ENCODE measurements around the gene CPLX1.

The CPLX1 gene

DNA sequence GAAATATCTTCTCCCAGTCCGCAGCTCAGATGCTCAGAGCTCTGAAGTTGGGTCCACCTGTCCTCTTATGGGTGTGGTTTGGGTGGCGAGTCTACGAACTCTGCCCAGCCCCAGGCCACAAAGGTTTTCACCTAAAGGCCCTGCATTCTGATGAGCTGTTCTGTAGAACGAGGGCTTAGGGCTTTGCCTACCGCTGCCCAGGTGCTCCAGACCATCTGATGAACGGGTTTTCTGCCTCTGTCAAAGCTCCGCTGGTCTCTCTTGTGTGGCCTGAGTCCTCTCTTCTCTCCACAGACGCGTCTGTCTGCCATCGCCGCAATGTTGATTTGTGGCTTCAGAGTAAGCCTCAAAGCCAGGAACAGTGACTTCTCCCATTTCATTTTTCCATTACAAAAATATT is 28.4 kb upstream of the CPLX1 start:
- DNase-seq = no peak

DNA sequence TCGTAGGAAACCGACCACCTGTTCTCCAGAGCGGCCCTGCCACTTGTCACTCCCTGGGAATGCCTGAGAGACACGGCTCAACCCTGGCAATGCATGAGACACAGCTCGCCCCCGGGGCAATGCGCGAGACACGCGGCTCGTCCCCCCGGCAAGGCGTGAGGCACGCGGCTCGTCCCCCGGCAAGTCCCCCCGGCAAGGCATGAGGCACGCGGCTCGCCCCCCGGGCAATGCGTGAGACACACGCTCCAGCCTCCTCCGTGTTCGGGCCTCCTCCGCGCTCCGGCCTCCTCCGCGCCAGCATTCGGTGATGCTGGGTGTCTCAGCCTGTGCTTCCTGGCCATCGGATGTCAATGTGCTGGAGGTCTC is 27.5 kb upstream of the CPLX1 start:
- no peak for DNase-seq

DNA sequence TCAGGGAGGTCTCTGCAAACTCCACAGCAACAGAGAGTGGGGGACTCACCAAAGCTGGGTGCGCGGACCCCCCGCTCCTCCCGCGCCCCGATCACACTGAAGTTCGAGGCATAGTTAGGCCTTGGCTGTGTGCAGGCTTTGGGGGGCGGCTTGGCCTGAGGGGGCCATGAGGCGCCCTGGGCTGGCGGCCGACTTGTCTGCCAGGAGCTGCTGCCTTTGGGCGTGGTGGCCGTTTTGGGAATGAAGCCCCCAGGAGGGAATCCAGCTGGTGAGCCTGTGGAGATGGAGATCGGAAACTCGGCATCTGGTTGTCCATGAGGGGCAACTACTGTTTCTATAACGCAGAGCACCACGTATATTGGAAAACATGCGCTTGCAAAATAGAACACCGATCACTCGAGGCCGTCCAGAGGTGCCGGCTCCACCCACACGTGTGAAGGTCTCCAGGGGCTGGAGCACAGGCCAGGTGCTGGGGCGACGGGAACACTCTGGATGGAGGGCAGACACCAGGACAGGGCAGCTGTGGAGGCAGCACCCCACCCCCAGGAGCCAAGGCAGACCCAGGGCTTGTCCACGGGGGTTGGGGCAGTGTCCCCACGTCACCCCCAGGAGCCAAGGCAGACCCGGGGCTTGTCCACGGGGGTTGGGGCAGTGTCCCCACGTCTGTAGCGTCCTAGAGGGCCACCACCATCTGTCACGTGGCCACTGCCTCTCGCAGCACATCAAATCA is 25.9 kb upstream of the CPLX1 start:
- no peak for DNase-seq

DNA sequence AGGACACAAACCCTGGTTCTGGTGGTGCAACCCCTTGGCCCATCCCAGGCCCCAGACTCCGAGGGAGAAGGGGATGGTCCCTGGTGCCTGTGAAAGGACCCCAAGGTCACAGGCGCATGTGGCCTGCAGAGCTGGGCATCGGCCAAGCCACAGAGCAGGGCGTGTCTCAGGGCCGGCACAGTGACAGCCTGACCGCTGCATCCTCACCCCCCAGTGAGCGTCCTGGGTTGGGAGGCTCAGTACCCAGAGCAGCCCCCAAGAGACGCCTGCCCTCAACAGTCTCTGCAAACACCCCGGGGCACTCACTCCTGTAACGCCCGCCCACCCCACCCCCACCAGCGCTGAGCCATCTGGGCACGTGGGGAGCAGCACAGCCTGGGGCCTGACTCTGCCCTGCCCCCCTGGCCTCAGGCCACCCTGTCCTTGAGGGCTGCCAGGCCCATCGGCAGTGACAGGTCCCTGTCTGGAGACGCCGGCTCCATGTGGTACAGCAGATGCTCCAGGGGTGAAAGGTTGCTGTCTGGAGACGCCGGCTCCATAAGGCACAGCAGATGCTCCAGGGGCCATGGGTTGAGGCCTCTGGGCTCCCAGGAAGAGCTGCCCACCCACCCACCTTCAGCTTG is 24.5 kb upstream of the CPLX1 start:
- DNase-seq = no peak

DNA sequence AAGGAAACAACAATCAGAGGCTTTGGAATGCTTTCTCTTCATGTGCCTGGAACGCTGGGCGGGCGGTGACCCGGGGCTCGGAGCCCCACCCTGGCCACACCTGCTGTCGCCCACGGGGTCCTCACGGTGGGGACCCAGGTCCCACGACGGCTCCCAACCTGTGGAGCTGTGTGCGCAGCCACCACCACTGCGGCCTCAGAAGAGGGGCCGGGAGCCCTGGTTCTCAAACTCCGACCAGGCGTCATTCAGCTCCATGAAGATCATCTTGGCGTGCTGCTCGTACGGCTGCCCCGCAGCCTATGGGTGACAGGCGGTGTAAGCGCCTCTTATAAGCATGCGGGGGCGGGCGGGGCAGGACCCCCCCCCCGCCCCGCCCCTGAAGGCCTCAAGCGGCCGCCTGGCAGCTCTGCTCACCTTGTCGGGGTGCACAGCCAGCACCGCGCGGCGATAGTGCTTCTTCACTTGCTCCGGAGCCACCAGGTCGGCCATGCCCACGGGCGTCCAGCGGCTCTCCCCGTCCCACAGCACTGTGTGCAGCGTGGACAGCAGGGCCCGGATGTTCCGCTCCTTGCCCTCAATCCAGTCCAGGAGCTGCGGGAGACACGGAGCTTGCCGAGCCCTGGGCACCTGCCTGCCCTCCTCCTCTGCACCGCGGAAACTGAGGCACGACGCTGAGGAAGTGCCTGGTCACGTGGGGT is 23.7 kb upstream of the CPLX1 start:
- no peak for DNase-seq

DNA sequence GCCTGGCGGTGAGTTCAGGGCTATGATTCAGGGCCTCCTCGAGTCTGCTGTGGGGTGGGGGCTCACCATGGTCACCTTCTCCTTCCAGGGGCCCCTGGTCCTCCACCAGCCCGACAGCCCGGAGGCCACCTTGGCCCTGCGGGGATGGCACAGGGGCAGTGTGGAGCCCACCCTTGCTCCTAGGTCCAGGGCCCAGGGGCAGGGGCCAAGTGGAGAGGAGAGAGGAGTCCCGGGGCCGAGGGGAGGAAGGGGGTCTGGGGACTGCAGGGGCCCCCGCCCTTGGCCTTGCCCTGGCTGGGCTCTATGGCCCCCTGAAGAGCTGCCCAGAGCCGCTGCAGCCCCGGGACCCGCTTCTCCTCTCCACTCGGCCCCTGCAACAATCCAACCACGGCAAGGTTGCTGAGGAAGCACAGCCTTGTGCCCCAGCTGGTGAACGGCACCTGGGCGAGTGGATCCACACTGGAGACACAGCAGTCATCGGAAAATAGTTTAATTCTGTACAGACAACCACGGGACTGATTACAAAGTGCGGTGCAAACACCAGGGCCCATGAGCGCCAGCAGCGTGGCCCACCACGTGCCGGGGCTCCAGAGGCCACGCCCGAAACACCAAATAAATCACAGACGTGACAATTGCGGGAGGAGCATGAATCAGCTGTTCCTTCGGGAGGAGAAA is 23.0 kb upstream of the CPLX1 start:
- DNase-seq = no peak

DNA sequence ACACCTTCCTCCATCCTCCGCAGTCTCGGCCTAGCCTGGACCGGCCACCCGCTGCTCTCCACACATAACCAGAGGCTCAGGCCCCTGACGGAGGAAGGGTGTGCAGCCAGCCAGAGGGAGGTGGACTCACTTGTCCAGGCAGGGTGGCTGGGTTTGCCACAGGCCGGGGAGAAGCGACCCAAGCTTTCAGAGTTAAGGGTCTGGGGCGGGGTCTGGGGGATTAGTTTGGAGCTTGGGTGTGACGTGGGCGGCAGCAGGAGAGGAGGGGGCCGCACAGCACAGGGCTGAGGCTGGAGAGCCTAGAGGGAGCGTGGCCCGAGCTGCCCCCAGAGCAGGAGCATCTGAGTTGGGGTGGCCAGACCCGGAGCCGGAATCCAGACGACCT is 22.4 kb upstream of the CPLX1 start:
- no peak for DNase-seq

DNA sequence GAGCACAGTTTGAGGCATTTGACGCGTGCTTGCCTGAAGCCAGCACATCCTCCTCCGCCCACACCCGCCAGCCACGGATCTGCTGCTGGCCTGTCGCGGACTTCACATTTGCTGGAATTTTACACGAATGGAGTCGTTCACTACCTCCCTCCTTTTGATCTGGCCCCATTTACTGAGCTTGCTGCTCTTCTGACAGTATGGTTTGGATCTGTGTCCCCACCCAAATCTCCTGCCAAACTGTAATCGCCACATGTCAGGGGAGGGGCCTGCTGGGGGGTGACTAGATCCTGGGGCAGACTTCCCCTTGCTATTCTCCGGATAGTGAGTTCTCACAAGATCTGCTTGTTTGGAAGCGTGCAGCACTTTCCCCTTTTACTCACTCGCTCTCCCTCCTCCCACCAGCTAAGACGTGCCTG is 19.9 kb upstream of the CPLX1 start:
- no peak for DNase-seq

DNA sequence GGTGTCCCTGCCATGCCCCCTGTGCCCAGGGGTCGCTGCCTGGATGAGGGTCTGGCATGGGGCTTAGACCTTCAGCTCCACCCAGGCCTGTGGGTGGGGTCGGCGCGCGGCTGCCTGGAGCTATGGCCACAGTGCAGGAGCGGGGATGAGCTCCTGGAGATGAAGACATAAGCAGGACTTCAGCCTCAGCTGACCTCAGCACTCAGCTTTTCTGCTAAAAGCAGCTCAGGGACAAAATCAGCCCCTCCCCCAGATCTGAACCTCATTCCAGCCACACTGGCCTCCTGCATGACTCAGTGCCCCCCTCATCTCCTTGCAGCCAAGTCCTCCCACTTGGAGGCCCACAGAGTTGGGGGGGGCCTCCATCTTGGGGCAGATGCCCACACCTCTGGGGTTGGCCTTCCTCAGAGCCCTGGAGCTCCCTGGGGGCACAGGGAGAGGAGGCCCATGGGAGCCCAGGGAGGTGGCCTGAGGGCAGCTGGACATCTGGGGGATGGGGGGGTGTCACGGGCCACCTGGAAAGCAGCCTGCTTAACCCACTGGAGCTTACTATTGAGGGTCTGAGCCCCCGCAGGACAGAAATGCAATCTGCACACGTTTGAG is 19.4 kb upstream of the CPLX1 start:
- no peak for DNase-seq

DNA sequence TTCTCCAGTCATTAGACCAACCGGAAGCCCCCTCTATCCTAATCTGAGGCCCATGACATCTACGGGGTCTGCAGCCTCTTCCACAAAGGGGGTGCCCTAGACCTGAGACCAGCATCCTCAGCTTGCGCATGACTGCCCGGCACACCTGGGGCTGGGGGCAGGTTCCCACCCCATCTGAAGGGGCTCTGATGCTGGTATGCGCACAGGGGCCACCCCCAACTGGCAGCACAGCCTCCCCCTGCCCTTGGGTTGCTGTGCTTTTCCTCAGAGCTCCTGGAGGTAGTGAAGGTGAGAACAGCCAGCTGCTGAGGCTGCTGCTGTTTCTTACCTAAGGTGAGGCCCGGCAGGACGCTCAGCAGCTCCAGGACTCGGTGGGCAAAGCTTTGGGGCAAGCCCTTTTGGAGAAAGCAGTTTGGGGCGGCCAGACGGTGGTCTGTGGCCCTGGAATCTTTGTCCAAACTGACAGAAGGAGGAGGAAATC is 18.9 kb upstream of the CPLX1 start:
- DNase-seq = no peak

DNA sequence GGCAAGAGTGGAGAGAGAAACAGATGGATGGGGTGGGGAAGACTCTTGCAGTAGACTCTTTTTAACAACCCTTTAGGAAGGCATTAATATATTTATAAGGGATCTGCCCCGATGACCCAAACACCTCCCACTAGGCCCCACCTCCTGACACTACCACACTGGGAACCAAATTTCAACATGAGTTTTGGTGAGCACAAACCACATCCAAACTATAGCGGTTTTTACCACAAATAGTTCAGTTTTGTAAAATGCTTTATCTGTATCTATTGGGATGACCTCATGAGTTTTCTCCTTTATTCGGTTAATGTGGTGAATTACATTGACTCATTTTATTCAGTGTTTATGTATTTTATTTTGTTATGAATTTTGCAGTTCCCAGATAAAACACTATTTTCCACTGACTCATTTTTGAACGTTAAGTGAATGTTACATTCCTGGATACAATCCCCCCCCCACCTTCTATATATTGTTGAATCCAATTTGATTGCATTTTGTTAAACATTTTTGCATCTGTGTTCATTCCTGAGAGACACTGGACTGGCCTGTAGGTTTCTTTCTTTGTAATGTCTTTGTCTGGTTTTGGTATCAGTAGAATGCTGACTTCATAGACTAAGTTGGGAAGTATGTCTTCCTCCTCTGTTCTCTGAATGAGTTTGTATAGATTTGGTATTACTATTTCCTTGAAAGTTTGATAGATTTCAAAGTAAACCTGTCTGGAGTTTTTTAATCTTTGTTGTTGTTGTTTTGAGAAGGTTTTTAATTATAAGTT is 13.9 kb upstream of the CPLX1 start:
- DNase-seq = no peak

DNA sequence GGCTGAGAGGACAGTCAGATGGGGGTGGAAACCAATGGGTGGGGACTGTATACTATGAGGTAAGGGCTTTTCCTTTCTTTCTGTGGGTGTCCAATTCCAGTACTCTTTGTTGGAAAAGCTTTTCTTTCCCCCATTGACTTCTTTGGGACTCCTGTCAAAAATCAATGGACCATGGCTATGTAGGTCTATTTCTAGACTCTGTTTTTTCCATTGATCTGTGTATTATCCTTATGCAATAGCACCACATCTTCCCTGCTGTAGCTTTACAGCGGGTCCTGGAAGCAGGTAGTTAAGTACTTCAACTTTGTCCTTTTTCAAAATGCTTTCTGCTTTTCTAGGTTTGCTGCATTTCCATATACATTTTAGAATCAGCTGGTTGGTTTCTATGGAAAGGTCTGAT is 11.8 kb upstream of the CPLX1 start:
- no peak for DNase-seq

DNA sequence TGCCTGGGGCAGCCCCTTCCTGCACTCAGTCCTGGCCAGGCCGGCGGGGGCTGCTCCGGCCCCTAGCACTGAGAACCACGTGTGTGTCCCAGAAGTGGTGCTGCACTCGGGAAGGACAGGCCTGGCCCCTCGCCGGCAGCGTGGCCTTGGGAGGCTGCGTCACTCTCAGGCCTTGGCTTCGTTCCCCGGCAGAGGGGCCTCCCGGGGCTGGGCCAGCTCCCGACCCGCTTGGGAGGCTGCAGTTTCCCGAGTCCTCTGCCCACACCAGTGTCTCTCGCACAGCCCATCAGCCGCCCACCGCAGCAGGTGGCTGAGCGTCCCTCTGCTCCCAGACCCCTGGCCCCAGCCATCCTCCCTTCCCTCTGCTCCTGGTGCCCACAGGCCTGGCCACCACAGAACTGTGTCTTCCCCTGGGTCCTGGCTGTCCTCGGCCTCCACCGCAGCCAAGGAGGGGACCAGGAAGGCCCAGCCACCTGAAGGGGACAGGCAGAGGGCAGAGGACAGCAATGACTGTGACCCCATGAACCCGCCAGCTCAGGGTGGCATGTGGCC is 10.9 kb upstream of the CPLX1 start:
- DNase-seq = no peak

DNA sequence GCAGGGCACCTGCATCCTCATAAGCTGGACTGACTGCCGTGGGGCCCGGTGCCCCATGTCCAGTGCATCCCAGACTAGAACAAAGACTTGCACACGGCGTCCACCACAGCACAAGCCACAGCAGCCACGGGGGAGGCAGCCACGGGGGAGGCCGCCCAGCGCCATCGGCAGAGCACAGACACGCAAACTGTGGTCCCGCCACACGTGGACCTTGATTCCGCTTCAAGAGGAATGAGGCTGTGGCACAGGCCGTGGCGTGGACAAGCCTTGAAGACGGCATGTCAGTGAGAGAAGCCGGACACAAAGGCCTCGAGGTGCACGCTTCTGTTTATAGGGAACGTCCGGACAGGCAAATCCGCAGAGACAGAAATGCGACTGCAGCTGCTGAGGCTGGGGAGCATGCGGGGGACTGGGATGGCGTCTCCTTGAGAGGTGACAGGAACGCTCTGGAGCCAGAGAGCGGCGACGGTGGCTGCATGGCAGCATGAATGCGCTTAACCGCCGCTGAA is 10.1 kb upstream of the CPLX1 start:
- DNase-seq = no peak

DNA sequence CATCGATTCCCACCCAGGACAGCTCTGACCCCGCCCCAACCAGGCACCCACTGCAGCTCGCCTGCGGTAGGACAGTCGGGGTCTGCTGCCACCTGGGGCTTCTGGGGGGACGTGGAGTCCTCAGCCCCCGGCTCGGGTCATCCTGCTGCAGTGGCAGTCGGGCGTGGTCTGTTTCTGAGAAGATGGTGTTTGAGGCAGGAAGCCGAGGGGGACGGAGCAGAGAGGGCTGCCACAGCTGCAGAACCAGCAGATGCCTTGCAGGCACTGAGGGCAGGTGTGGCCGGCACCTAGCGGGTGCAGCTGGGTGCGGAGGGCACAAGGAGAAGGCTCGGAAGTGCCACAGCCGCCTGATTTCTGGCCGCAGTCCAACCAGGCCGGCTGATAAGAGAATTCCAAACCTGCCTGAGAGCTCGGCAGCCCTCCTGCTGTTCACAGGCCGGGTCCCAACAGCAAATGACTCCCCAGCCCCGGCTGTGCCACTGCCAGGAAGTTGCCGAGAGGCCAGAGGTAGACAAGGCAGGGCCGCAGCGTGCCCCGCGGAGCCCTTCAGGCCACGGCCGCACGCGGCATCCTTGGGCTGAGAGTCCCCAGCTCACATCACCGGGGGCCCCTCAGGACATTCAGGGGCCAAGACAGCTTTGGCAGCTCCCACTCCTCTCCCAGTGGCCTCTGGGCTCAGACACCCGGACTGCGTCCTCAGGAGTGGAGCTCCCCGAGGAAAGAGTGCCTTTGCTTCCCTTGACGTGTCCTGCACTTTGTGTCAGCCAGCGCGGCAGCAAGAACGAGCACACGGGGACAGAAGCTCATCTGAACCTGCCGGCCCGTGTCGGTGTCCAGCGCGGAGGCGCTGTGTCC is 9.4 kb upstream of the CPLX1 start:
- DNase-seq = no peak

DNA sequence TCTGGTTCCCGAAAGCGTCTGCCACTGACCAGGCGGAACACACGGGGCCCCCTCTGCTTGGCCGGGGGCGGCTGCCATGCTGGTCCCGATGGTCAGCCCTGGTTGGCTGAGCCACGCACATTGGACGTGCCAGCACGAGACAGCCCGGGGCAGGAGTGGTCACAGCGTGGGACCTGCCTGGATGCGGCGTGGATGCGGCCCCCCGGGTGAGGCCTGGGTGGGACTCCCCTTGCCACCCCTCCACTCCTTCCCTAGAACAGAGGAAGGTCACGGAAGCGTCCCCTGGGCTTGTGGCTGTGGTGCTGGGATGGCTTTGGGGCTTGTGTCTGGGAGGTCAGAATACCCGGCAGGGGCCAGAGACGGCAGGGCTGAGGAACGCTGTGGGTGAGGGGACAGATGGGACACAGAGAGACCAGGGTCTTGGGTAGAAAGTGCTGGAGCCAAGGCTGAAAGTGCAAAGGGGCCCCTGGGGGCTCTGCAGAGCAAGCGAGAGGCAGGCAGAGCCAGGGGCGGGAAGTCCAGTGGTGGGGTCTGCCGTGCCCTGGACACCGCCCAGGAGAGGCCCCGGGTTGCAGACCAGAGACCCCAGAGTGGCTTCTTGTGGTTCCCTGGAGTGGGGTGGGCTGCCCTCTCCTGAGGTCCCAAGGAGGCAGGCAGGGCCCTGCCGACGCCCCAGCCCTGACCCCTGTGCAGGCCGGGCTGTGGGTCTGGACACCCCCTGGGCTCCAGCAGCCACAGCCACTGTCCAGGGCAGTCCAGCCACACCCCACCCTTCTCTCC is 8.6 kb upstream of the CPLX1 start:
- DNase-seq = no peak

DNA sequence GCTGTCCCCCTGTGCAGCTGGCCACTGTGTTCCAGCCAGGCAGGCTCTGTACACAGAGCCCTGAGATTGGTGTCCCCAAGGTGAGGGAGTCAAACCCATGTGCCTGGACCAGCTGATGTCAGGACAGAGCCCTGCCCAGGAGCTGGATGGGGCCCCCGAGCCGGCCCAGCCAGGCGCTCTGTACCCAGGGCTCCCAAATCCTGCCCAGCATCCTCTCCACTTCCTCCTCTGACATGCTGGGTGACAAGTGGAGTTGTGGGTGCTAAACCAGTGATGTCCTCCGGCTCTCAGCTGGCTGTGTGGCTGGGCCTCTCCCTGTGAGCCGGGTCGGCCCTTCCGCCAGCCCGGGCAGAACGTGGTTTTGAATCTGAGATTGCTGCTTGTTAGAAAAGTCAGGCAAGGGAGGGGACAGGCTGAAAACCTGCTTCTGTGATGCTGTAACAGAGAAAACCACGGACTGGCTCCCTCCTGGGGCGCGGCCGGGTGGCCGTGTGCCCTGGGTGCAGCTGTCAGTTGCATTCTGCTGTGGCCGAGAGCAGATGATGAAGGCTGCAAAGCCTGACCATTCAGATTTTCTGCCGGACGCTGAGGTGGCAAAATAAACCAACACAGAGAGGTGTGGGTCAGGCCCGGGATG is 7.9 kb upstream of the CPLX1 start:
- no peak for DNase-seq

DNA sequence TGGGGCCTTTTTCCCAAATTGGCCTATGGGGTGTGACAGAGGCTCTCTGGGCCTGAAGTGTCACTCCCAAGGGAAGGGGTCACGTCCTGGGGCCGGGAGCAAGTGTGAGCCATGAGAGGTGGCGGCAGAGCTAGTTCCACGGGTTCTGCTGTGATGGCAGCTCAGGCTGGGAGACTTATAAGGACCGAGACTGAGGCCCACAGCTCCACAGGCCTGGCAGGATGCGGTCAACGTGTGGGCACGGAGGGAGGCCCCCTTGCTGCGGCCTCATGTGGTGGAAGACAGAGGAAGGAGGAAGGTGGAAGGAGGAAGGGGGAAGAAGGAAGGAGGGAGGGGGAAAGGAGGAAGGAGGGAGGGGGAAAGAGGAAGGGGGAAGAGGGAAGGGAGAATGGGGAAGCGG is 7.2 kb upstream of the CPLX1 start:
- no peak for DNase-seq

DNA sequence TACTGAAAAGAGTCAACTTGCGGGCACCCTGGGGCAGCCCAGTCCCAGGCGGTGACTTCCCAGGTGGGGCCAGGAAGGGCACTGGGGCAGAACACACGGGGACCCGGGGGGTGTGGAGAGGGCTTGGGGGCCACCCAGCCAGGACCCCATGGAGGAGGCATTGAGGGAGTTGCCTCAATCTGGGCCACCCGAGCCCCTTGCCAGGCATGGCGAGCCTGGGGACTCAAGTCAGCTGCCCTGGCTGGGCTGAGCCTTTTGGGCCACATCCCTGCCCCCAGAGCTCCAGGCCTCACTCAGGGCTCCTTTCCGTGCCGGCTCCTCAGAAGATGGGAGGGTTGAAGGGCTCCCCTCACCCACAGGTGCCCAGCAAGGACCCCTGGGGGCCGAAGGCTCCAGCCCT is 6.6 kb upstream of the CPLX1 start:
- no peak for DNase-seq

DNA sequence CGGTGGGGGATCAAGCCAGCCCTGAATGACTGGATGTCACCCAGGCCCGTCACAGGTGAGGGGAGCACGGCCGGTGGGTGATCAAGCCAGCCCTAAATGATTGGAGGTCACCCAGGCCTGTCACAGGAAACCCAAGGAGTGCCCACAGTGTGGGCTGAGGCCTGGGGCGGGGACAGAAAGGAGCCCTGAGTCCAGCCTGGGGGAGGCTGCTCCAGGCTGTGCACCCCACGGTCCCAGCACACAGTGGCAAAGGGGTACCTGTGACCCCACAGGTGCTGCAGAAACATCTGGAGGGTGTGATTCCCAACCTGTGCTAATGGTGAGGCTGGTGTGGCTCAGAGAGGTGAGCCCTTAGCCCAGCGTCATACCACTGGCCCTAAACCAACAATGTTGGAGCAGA is 6.2 kb upstream of the CPLX1 start:
- DNase-seq = no peak
